GM12878 (cell line): ENCODE results near the gene IRF2. TPM values are rescaled to one million over a fixed set of nuclear protein-coding genes. Genes with fewer than 3 reads are reported as not detected.

ENCODE experiments used
- ATF7 ChIP-seq: fragments of 450-650 bp; IDR thresholded peaks from 2 replicates; pipeline ENCODE4 v1.6.1; 2016; ENCODE audit warnings: low read depth, mild to moderate bottlenecking
- BMI1 ChIP-seq: fragments of 450-650 bp; IDR thresholded peaks from 2 replicates; pipeline ENCODE4 v1.6.1; 2016; ENCODE audit warnings: mild to moderate bottlenecking, moderate library complexity, borderline replicate concordance
- EED ChIP-seq: sonication (generic); IDR thresholded peaks from 2 replicates; pipeline ENCODE4 v1.6.1; 2016; ENCODE audit warnings: antibody characterized with exemption, low read depth
- IKZF2 ChIP-seq, 2 experiments: fragments of 450-650 bp; IDR thresholded peaks; 2 replicates each; pipeline ENCODE4 v1.6.1; 2017; ENCODE audit warnings: mild to moderate bottlenecking in 2 of 2, moderate library complexity in 2 of 2
- IRF4 ChIP-seq: IDR thresholded peaks from 2 replicates; pipeline ENCODE4 v1.6.1; 2011; ENCODE audit warnings: low read depth, low read length
- MXI1 ChIP-seq: fragments of 150-350 bp; IDR thresholded peaks from 2 replicates; pipeline ENCODE4 v1.6.1; 2011; ENCODE audit warnings: low read depth, mild to moderate bottlenecking, inconsistent platforms, low read length, improper control_type of control experiment
- NFYA ChIP-seq: IDR thresholded peaks from 2 replicates; pipeline ENCODE4 v1.6.1; 2011; ENCODE audit warnings: low read depth, mild to moderate bottlenecking, low read length, improper control_type of control experiment, borderline replicate concordance
- NR2C2 ChIP-seq: IDR thresholded peaks from 2 replicates; pipeline ENCODE4 v1.6.1; 2011; ENCODE audit warnings: borderline replicate concordance, low read depth; ENCODE audit not compliant: control insufficient read depth, insufficient read length
- NR2F1 ChIP-seq: fragments of 450-650 bp; conservative IDR thresholded peaks from 2 replicates; pipeline ENCODE4 v1.6.1; 2017; ENCODE audit warnings: mild to moderate bottlenecking
- POLR2AphosphoS5 ChIP-seq: IDR thresholded peaks from 2 replicates; pipeline ENCODE4 v1.6.1; 2011; ENCODE audit warnings: mild to moderate bottlenecking, low read length, inconsistent platforms
- RAD51 ChIP-seq: fragments of 450-650 bp; IDR thresholded peaks from 2 replicates; pipeline ENCODE4 v1.6.1; 2016; ENCODE audit warnings: moderate library complexity, mild to moderate bottlenecking, inconsistent platforms
- RBBP5 ChIP-seq: fragments of 200-600 bp; sonication (generic); conservative IDR thresholded peaks from 2 replicates; pipeline ENCODE4 v1.6.1; 2016
- TAF1 ChIP-seq: IDR thresholded peaks from 2 replicates; pipeline ENCODE4 v1.6.1; 2011; ENCODE audit warnings: mild to moderate bottlenecking, low read depth, low read length, borderline replicate concordance
- TBL1XR1 ChIP-seq: IDR thresholded peaks from 2 replicates; pipeline ENCODE4 v1.6.1; 2012; ENCODE audit warnings: low read depth, low read length, improper control_type of control experiment
- TCF12 ChIP-seq: IDR thresholded peaks from 2 replicates; pipeline ENCODE4 v1.6.1; 2011; ENCODE audit warnings: low read depth, mild to moderate bottlenecking, low read length
- YY1 ChIP-seq: IDR thresholded peaks from 2 replicates; pipeline ENCODE4 v1.6.1; 2011; ENCODE audit warnings: low read depth, mild to moderate bottlenecking, low read length
- ZNF24 ChIP-seq: fragments of 450-650 bp; IDR thresholded peaks from 2 replicates; pipeline ENCODE4 v1.6.1; 2017; ENCODE audit warnings: antibody characterized with exemption, mild to moderate bottlenecking
- ZNF384 ChIP-seq: IDR thresholded peaks from 2 replicates; pipeline ENCODE4 v1.6.1; 2012; ENCODE audit warnings: low read depth, mild to moderate bottlenecking, low read length, improper control_type of control experiment, borderline replicate concordance
- polyA plus RNA-seq, 11 experiments: library from polyadenylated mRNA; depleted of rRNA in 4 of 11; unstranded in 6 of 11; stranded (reverse) in 5 of 11; fragments of >200 nt; fragmentation: Nextera tagmentation in 4 of 11; fragmentation: Illumina TruSeq in 1 of 11; extraction: Ambion mirVana in 4 of 11; extraction: Trizol in 1 of 11; gene quantifications; 1 replicate in 1 of 11; 2 replicates in 10 of 11; pipeline versions ENCODE4 v1.2.1 to v1.2.3, GENCODE V29; 2011 to 2016; ENCODE audit warnings: inconsistent platforms in 2 of 11, missing spikeins in 2 of 11, low read depth in 1 of 11
- total RNA-seq, 4 experiments: library from RNA; depleted of rRNA in 3 of 4; stranded (reverse); fragments of >200 nt in 3 of 4; fragmentation: Illumina TruSeq in 1 of 4; extraction: Trizol in 1 of 4; gene quantifications; 2 replicates each; pipeline versions ENCODE4 v1.2.1 to v1.2.3, GENCODE V29; 2013 to 2021
- TF ChIP-seq, protein P1 (sequence below): fragments of 450-650 bp; IDR thresholded peaks from 2 replicates; pipeline ENCODE4 v1.6.1; 2016; ENCODE audit warnings: mild to moderate bottlenecking
- TF ChIP-seq, protein P2 (sequence below): fragments of 450-650 bp; IDR thresholded peaks from 2 replicates; pipeline ENCODE4 v1.6.1; 2017; ENCODE audit warnings: borderline replicate concordance
- TF ChIP-seq, protein P3 (sequence below): fragments of 450-650 bp; IDR thresholded peaks from 2 replicates; pipeline ENCODE4 v1.6.1; 2018; ENCODE audit warnings: mild to moderate bottlenecking, low read depth, moderate library complexity; ENCODE audit not compliant: partially characterized antibody
- TF ChIP-seq, protein P4 (sequence below): fragments of 450-650 bp; IDR thresholded peaks from 2 replicates; pipeline ENCODE4 v1.6.1; 2017; ENCODE audit warnings: mild to moderate bottlenecking, moderate library complexity

IRF2 gene
- total and polyA plus RNA-seq, 10 of the 15 experiments (the other 5 are each of a cell fraction or from before 2014, with no cell fraction given), result 45.1 to 99.3 (median 58.9) TPM

DNA sequence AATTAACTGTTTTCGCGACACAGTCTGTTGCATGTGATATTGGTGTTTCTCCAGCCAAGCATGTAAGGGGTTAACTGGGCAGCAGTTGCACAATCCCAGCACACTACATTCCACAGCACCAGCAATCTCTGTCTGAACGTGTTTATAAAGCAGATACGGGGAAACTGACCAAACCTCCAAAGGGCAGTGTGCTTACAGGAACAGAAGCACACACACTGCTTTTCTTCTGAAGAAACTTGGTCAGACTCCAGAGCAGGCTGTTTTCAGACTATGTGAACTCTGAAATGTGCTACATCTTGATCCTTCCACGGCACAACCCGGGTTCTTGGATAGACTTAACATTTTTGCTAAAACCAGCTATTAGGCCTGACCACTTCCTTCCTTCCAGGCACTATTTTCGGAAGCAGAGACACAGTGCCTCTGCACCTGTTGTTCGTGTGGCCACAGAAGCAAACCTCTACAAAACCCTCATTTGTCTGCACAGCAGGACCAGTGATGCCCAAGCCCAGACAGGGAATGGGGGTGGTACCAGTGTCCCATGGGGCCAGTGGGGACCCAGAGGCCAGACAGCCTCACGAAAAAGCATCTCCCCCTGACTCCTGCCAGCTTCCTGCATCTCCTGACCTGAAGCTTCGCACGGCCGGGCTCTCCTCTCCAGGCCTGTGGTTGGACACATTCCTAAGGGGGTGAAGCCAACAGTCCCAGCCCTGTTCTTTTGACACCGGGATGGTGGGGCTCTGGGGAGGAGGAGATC is 90.1 kb downstream of the IRF2 start (continued):
- TF ChIP-seq TCF12 (peak; percentile 97), ATF7 (no peak), NR2C2 (no peak), ZNF24 (no peak), NR2F1 (no peak), TAF1 (peak; percentile 37; the same call in 1 of the 2 replicates), TBL1XR1 (peak; percentile 97), NFYA (no peak), RBBP5 (no peak), ZNF384 (no peak), MXI1 (peak; percentile 20; the same call in 1 of the 2 replicates), YY1 (no peak), EED (peak; percentile 96), POLR2AphosphoS5 (peak; percentile 64; the same call in 1 of the 2 replicates), IKZF2 (IDR thresholded peaks at IDR 0.05) (peak; percentile 70 to 72), RAD51 (no peak), BMI1 (no peak), IRF4 (no peak; the same call in 1 of the 2 replicates)
- TF ChIP-seq, protein P1, sequence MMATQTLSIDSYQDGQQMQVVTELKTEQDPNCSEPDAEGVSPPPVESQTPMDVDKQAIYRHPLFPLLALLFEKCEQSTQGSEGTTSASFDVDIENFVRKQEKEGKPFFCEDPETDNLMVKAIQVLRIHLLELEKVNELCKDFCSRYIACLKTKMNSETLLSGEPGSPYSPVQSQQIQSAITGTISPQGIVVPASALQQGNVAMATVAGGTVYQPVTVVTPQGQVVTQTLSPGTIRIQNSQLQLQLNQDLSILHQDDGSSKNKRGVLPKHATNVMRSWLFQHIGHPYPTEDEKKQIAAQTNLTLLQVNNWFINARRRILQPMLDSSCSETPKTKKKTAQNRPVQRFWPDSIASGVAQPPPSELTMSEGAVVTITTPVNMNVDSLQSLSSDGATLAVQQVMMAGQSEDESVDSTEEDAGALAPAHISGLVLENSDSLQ, result no peak
- TF ChIP-seq, protein P2, sequence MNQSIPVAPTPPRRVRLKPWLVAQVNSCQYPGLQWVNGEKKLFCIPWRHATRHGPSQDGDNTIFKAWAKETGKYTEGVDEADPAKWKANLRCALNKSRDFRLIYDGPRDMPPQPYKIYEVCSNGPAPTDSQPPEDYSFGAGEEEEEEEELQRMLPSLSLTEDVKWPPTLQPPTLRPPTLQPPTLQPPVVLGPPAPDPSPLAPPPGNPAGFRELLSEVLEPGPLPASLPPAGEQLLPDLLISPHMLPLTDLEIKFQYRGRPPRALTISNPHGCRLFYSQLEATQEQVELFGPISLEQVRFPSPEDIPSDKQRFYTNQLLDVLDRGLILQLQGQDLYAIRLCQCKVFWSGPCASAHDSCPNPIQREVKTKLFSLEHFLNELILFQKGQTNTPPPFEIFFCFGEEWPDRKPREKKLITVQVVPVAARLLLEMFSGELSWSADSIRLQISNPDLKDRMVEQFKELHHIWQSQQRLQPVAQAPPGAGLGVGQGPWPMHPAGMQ, result no peak
- TF ChIP-seq, protein P3, sequence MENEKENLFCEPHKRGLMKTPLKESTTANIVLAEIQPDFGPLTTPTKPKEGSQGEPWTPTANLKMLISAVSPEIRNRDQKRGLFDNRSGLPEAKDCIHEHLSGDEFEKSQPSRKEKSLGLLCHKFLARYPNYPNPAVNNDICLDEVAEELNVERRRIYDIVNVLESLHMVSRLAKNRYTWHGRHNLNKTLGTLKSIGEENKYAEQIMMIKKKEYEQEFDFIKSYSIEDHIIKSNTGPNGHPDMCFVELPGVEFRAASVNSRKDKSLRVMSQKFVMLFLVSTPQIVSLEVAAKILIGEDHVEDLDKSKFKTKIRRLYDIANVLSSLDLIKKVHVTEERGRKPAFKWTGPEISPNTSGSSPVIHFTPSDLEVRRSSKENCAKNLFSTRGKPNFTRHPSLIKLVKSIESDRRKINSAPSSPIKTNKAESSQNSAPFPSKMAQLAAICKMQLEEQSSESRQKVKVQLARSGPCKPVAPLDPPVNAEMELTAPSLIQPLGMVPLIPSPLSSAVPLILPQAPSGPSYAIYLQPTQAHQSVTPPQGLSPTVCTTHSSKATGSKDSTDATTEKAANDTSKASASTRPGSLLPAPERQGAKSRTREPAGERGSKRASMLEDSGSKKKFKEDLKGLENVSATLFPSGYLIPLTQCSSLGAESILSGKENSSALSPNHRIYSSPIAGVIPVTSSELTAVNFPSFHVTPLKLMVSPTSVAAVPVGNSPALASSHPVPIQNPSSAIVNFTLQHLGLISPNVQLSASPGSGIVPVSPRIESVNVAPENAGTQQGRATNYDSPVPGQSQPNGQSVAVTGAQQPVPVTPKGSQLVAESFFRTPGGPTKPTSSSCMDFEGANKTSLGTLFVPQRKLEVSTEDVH, result no peak
- TF ChIP-seq, protein P4, sequence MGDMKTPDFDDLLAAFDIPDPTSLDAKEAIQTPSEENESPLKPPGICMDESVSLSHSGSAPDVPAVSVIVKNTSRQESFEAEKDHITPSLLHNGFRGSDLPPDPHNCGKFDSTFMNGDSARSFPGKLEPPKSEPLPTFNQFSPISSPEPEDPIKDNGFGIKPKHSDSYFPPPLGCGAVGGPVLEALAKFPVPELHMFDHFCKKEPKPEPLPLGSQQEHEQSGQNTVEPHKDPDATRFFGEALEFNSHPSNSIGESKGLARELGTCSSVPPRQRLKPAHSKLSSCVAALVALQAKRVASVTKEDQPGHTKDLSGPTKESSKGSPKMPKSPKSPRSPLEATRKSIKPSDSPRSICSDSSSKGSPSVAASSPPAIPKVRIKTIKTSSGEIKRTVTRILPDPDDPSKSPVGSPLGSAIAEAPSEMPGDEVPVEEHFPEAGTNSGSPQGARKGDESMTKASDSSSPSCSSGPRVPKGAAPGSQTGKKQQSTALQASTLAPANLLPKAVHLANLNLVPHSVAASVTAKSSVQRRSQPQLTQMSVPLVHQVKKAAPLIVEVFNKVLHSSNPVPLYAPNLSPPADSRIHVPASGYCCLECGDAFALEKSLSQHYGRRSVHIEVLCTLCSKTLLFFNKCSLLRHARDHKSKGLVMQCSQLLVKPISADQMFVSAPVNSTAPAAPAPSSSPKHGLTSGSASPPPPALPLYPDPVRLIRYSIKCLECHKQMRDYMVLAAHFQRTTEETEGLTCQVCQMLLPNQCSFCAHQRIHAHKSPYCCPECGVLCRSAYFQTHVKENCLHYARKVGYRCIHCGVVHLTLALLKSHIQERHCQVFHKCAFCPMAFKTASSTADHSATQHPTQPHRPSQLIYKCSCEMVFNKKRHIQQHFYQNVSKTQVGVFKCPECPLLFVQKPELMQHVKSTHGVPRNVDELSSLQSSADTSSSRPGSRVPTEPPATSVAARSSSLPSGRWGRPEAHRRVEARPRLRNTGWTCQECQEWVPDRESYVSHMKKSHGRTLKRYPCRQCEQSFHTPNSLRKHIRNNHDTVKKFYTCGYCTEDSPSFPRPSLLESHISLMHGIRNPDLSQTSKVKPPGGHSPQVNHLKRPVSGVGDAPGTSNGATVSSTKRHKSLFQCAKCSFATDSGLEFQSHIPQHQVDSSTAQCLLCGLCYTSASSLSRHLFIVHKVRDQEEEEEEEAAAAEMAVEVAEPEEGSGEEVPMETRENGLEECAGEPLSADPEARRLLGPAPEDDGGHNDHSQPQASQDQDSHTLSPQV, result no peak
